GM12878 (cell line): Measurements from ENCODE around the gene PRR29. TPM values are rescaled to one million over a fixed set of nuclear protein-coding genes. Genes with fewer than 3 reads are reported as not detected.

ENCODE experiments used
- ATAC-seq: fragments of 200-7000 bp; cut with Tn5 transposase; 3 replicates; pipeline ENCODE4 v1.9.1; 2020; ENCODE audit warnings: mild to moderate bottlenecking, moderate library complexity
- BruUV-seq: library from RNA; stranded (reverse); fragments of 400-500 nt; replicated peaks from 2 replicates; lab custom pipeline; 2021; lab: Mats Ljungman, UMichigan
- CTCF ChIA-PET: fragments of 300-600 bp; sonication (Branson Sonifier 250); formaldehyde crosslinking; extraction: SDS; loops from one replicate; lab custom pipeline; 2021; ENCODE audit warnings: inconsistent platforms; lab: Yijun Ruan, JAX
- POLR2A ChIA-PET: fragments of 350-600 bp; formaldehyde crosslinking; extraction: SDS; loops from one replicate; lab custom pipeline; 2021; ENCODE audit warnings: inconsistent platforms; lab: Charles Lee
- RAD21 ChIA-PET: fragments of 300-600 bp; sonication (Branson Sonifier 250); formaldehyde crosslinking; loops from one replicate; lab custom pipeline; 2023; ENCODE audit warnings: antibody characterized with exemption; ENCODE audit not compliant: unreplicated experiment; lab: Charles Lee
- SMC1A ChIA-PET: fragments of 300-600 bp; sonication (Branson Sonifier 250); formaldehyde crosslinking; loops from one replicate; lab custom pipeline; 2023; ENCODE audit not compliant: unreplicated experiment, uncharacterized antibody; lab: Charles Lee
- DNase-seq: peaks from one replicate; pipeline ENCODE4 v3.0.0-alpha.2; 2011; ENCODE audit warnings: low read depth, low spot score
- FAIRE-seq: peaks from 3 replicates; lab custom pipeline; 2011; peaks lifted over from hg19 to GRCh38; lab: Jason Lieb, UNC
- H2AFZ ChIP-seq: 2 replicates; pipeline ENCODE4 v1.6.0; 2011; ENCODE audit warnings: low read depth, low read length, control low read depth; ENCODE audit not compliant: control insufficient read depth
- H3K27ac ChIP-seq: 2 replicates; pipeline ENCODE4 v1.5.1; 2011; ENCODE audit warnings: control low read depth; ENCODE audit not compliant: control insufficient read depth, insufficient read depth
- H3K27me3 ChIP-seq, 2 experiments: replicated peaks in 1 of 2; 2 replicates each; pipeline versions ENCODE4 v1.6.0 to v1.6.1; 2011; ENCODE audit warnings: low read length in 1 of 2; ENCODE audit not compliant: control insufficient read depth in 2 of 2, insufficient read depth in 2 of 2
- H3K36me3 ChIP-seq, 2 experiments: 2 replicates each; pipeline ENCODE4 v1.5.1; 2011; ENCODE audit warnings: low read length in 1 of 2; ENCODE audit not compliant: control insufficient read depth in 2 of 2, insufficient read depth in 2 of 2
- H3K4me1 ChIP-seq: 2 replicates; pipeline ENCODE4 v1.6.1; 2011; ENCODE audit warnings: mild to moderate bottlenecking, low read length, moderate library complexity, mixed read lengths; ENCODE audit not compliant: control insufficient read depth, insufficient read depth
- H3K4me2 ChIP-seq: 2 replicates; pipeline ENCODE4 v1.6.0; 2011; ENCODE audit warnings: control low read depth; ENCODE audit not compliant: control insufficient read depth, insufficient read depth
- H3K4me3 ChIP-seq: fragments of 200-600 bp; sonication (generic); 2 replicates; pipeline ENCODE4 v1.5.1; 2016
- H3K79me2 ChIP-seq: 2 replicates; pipeline ENCODE4 v1.6.0; 2011; ENCODE audit warnings: low read length; ENCODE audit not compliant: control insufficient read depth, insufficient read depth
- H3K9ac ChIP-seq: 2 replicates; pipeline ENCODE4 v1.8.0; 2011; ENCODE audit warnings: low read length, control low read depth, mixed read lengths; ENCODE audit not compliant: control insufficient read depth, insufficient read depth
- H3K9me3 ChIP-seq: replicated peaks from 3 replicates; pipeline ENCODE4 v1.5.1; 2011; ENCODE audit warnings: mild to moderate bottlenecking, low read length; ENCODE audit not compliant: control insufficient read depth, insufficient read depth
- H4K20me1 ChIP-seq: 2 replicates; pipeline ENCODE4 v1.6.0; 2011; ENCODE audit not compliant: control insufficient read depth, insufficient read depth
- ASH2L ChIP-seq: fragments of 300-600, 200-600 bp; sonication (generic); IDR thresholded peaks from 2 replicates; pipeline ENCODE4 v1.6.1; 2017; ENCODE audit warnings: low read depth, mild to moderate bottlenecking, borderline replicate concordance
- BMI1 ChIP-seq: fragments of 450-650 bp; IDR thresholded peaks from 2 replicates; pipeline ENCODE4 v1.6.1; 2016; ENCODE audit warnings: mild to moderate bottlenecking, moderate library complexity, borderline replicate concordance
- CBX3 ChIP-seq: fragments of 200-600 bp; sonication (generic); IDR thresholded peaks from 2 replicates; pipeline ENCODE4 v1.6.1; 2016; ENCODE audit warnings: low read depth, borderline replicate concordance
- KDM1A ChIP-seq: fragments of 200-600 bp; sonication (generic); IDR thresholded peaks from 2 replicates; pipeline ENCODE4 v1.6.1; 2016; ENCODE audit warnings: borderline replicate concordance
- MEF2A ChIP-seq: IDR thresholded peaks from 2 replicates; pipeline ENCODE4 v1.6.1; 2011; ENCODE audit warnings: low read depth, mild to moderate bottlenecking, low read length, moderate library complexity; ENCODE audit not compliant: insufficient read depth
- MTA3 ChIP-seq: IDR thresholded peaks from 2 replicates; pipeline ENCODE4 v1.6.1; 2012; ENCODE audit warnings: low read length, inconsistent platforms, borderline replicate concordance
- MXI1 ChIP-seq: fragments of 150-350 bp; IDR thresholded peaks from 2 replicates; pipeline ENCODE4 v1.6.1; 2011; ENCODE audit warnings: low read depth, mild to moderate bottlenecking, inconsistent platforms, low read length, improper control_type of control experiment
- NFXL1 ChIP-seq: fragments of 450-650 bp; IDR thresholded peaks from 2 replicates; pipeline ENCODE4 v1.6.1; 2017; ENCODE audit warnings: antibody characterized with exemption, mild to moderate bottlenecking, borderline replicate concordance
- NFYA ChIP-seq: IDR thresholded peaks from 2 replicates; pipeline ENCODE4 v1.6.1; 2011; ENCODE audit warnings: low read depth, mild to moderate bottlenecking, low read length, improper control_type of control experiment, borderline replicate concordance
- POLR2A ChIP-seq: IDR thresholded peaks from 2 replicates; pipeline ENCODE4 v1.6.1; 2011; ENCODE audit warnings: low read depth, mild to moderate bottlenecking, low read length
- SMAD1 ChIP-seq: fragments of 450-650 bp; IDR thresholded peaks from 2 replicates; pipeline ENCODE4 v1.6.1; 2018; ENCODE audit warnings: mild to moderate bottlenecking, low read depth; ENCODE audit not compliant: partially characterized antibody
- SMAD5 ChIP-seq: IDR thresholded peaks from 2 replicates; pipeline ENCODE4 v1.6.1; 2016; ENCODE audit warnings: antibody characterized with exemption, low read depth
- SREBF2 ChIP-seq: IDR thresholded peaks from 2 replicates; pipeline ENCODE4 v1.6.1; 2012; ENCODE audit warnings: mild to moderate bottlenecking, low read length
- STAT1 ChIP-seq: fragments of 450-650 bp; conservative IDR thresholded peaks from 2 replicates; pipeline ENCODE4 v1.6.1; 2014; ENCODE audit warnings: antibody characterized with exemption, mild to moderate bottlenecking
- WRNIP1 ChIP-seq: IDR thresholded peaks from 2 replicates; pipeline ENCODE4 v1.6.1; 2011; ENCODE audit warnings: low read depth, low read length, improper control_type of control experiment, borderline replicate concordance
- ZNF24 ChIP-seq: fragments of 450-650 bp; IDR thresholded peaks from 2 replicates; pipeline ENCODE4 v1.6.1; 2017; ENCODE audit warnings: antibody characterized with exemption, mild to moderate bottlenecking
- ZSCAN29 ChIP-seq: fragments of 450-650 bp; IDR thresholded peaks from 2 replicates; pipeline ENCODE4 v1.6.1; 2017; ENCODE audit warnings: mild to moderate bottlenecking, moderate library complexity
- WGBS: methylation state at CpG from one replicate; pipeline ENCODE4 v1.1.6; 2016; ENCODE audit warnings: low lambda C conversion rate; ENCODE audit not compliant: insufficient replicate concordance, insufficient coverage; ENCODE audit errors: missing lambda C conversion rate; 5-methylcytosine and 5-hydroxymethylcytosine counted together
- in situ Hi-C: fragments of 300-500 bp; cut with MboI; formaldehyde crosslinking; loops from 9 replicates; pipeline ENCODE4 v1.14.3; 2018; ENCODE audit warnings: mixed read lengths
- intact Hi-C: fragments of 100-400 bp; cut with micrococcal nuclease; formaldehyde crosslinking; loops from one replicate; pipeline ENCODE4 v1.14.2; 2022; ENCODE audit not compliant: unreplicated experiment
- polyA plus RNA-seq, 11 experiments: library from polyadenylated mRNA; depleted of rRNA in 4 of 11; unstranded in 6 of 11; stranded (reverse) in 5 of 11; fragments of >200 nt; fragmentation: Nextera tagmentation in 4 of 11; fragmentation: Illumina TruSeq in 1 of 11; extraction: Ambion mirVana in 4 of 11; extraction: Trizol in 1 of 11; gene quantifications; 1 replicate in 1 of 11; 2 replicates in 10 of 11; pipeline versions ENCODE4 v1.2.1 to v1.2.3, GENCODE V29; 2011 to 2016; ENCODE audit warnings: inconsistent platforms in 2 of 11, missing spikeins in 2 of 11, low read depth in 1 of 11
- total RNA-seq, 4 experiments: library from RNA; depleted of rRNA in 3 of 4; stranded (reverse); fragments of >200 nt in 3 of 4; fragmentation: Illumina TruSeq in 1 of 4; extraction: Trizol in 1 of 4; gene quantifications; 2 replicates each; pipeline versions ENCODE4 v1.2.1 to v1.2.3, GENCODE V29; 2013 to 2021
- TF ChIP-seq, protein P1 (sequence below): fragments of 450-650 bp; IDR thresholded peaks from 2 replicates; pipeline ENCODE4 v1.6.1; 2017; ENCODE audit warnings: mild to moderate bottlenecking, moderate library complexity

Gene PRR29
- total and polyA plus RNA-seq, 10 of the 15 experiments (the other 5 are each of a cell fraction or from before 2014, with no cell fraction given), result 0.01 to 2.4 (median 0.18) TPM; not detected in 3

GRCh38 chr17:64053101-64053500 is 55.0 kb downstream of the PRR29 start:
- Histone ChIP-seq H3K36me3 (peaks cover 11 to 53% of the 10 kb centered on the region in 2 experiments), H3K4me3 (no peak overlapping the region), H3K79me2 (no peaks in the 10 kb centered on the region), H3K9me3 (no peaks in the 10 kb centered on the region), H2AFZ (no peak overlapping the region), H3K4me1 (peaks cover 13% of the 10 kb centered on the region), H3K27ac (no peak overlapping the region), H3K9ac (no peak overlapping the region), H4K20me1 (no peaks in the 10 kb centered on the region), H3K27me3 (no peaks in the 10 kb centered on the region), H3K4me2 (no peak overlapping the region)
- ChIA-PET RAD21 (interaction anchor here (6.7 kb wide), 1 partner anchor 78 kb away, joined by 89 read pairs; the partner anchor contains the start of gene ERN1), CTCF (interaction anchor here (0.6 to 8.4 kb wide), 3 partner anchors 24 to 83 kb away, joined by 3 to 75 read pairs (median 4); no protein-coding TSS in a partner anchor), POLR2A (interaction anchor here (0.7 kb wide), 1 partner anchor 324 kb away, joined by 3 read pairs; no protein-coding TSS in a partner anchor), SMC1A (interaction anchor here (0.9 to 1.1 kb wide), 3 partner anchors 10 to 79 kb away, joined by 3 read pairs; no protein-coding TSS in a partner anchor)
- FAIRE-seq (no peak), ATAC-seq (no peak), DNase-seq (no peak)
- TF ChIP-seq MEF2A, result no peak
- no peak for TF ChIP-seq WRNIP1
- TF ChIP-seq ASH2L, result no peak
- no peak for TF ChIP-seq NFYA
- TF ChIP-seq, protein P1, sequence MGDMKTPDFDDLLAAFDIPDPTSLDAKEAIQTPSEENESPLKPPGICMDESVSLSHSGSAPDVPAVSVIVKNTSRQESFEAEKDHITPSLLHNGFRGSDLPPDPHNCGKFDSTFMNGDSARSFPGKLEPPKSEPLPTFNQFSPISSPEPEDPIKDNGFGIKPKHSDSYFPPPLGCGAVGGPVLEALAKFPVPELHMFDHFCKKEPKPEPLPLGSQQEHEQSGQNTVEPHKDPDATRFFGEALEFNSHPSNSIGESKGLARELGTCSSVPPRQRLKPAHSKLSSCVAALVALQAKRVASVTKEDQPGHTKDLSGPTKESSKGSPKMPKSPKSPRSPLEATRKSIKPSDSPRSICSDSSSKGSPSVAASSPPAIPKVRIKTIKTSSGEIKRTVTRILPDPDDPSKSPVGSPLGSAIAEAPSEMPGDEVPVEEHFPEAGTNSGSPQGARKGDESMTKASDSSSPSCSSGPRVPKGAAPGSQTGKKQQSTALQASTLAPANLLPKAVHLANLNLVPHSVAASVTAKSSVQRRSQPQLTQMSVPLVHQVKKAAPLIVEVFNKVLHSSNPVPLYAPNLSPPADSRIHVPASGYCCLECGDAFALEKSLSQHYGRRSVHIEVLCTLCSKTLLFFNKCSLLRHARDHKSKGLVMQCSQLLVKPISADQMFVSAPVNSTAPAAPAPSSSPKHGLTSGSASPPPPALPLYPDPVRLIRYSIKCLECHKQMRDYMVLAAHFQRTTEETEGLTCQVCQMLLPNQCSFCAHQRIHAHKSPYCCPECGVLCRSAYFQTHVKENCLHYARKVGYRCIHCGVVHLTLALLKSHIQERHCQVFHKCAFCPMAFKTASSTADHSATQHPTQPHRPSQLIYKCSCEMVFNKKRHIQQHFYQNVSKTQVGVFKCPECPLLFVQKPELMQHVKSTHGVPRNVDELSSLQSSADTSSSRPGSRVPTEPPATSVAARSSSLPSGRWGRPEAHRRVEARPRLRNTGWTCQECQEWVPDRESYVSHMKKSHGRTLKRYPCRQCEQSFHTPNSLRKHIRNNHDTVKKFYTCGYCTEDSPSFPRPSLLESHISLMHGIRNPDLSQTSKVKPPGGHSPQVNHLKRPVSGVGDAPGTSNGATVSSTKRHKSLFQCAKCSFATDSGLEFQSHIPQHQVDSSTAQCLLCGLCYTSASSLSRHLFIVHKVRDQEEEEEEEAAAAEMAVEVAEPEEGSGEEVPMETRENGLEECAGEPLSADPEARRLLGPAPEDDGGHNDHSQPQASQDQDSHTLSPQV, result no peak
- TF ChIP-seq BMI1, result no peak
- TF ChIP-seq SREBF2, result no peak
- no peak for TF ChIP-seq POLR2A
- TF ChIP-seq KDM1A, result no peak
- TF ChIP-seq MXI1, result no peak
- TF ChIP-seq MTA3, result no peak
- TF ChIP-seq STAT1, result no peak
- TF ChIP-seq NFXL1, result no peak
- TF ChIP-seq ZSCAN29, result no peak
- no peak for TF ChIP-seq SMAD1
- no peak for TF ChIP-seq CBX3
- TF ChIP-seq SMAD5, result no peak
- no peak for TF ChIP-seq ZNF24
- in situ Hi-C loops, result no loop called here
- BruUV-seq, result no TSS peak
- intact Hi-C loops, result no loop called here
- WGBS, result 91% methylated on average over 10 of the region's 10 CpGs
